Activated CD4-positive, alpha-beta T cell treated with anti-CD3 and anti-CD28 coated beads for 48 hours (primary cell): ENCODE results near the gene GRID2.

ENCODE experiments used
- DNase-seq: peaks from one replicate; pipeline ENCODE4 v3.0.0-alpha.2; 2020

Gene GRID2

GRCh38 chr4:93446038-93446437, 1142.3 kb downstream of the GRID2 start:
- DNase-seq: no peak

- DNase-seq: no peak
Observed at GRCh38 chr4:93448691-93449293, 1145.0 kb downstream of the GRID2 start.

GRCh38 chr4:93451954-93452353, 1148.2 kb downstream of the GRID2 start:
- no peak for DNase-seq

GRCh38 chr4:93461541-93461940, 1157.8 kb downstream of the GRID2 start:
- DNase-seq: no peak

GRCh38 chr4:93466446-93466845, 1162.7 kb downstream of the GRID2 start:
- DNase-seq: no peak

GRCh38 chr4:93467484-93468155, 1163.9 kb downstream of the GRID2 start:
- no peak for DNase-seq

- DNase-seq: no peak
Observed at GRCh38 chr4:93469560-93469959, 1165.8 kb downstream of the GRID2 start.

- no peak for DNase-seq
Observed at GRCh38 chr4:93475730-93476129, 1172.0 kb downstream of the GRID2 start.

GRCh38 chr4:93478805-93479204, 1175.0 kb downstream of the GRID2 start:
- no peak for DNase-seq

GRCh38 chr4:93480452-93480851, 1176.7 kb downstream of the GRID2 start:
- no peak for DNase-seq

- DNase-seq: no peak
Observed at GRCh38 chr4:93495346-93495745, 1191.6 kb downstream of the GRID2 start.

GRCh38 chr4:93501244-93501643, 1197.5 kb downstream of the GRID2 start:
- DNase-seq: no peak

GRCh38 chr4:93501946-93502345, 1198.2 kb downstream of the GRID2 start:
- no peak for DNase-seq

- DNase-seq: no peak
Observed at GRCh38 chr4:93502991-93503390, 1199.2 kb downstream of the GRID2 start.

- no peak for DNase-seq
Observed at GRCh38 chr4:93513851-93514250, 1210.1 kb downstream of the GRID2 start.

- no peak for DNase-seq
Observed at GRCh38 chr4:93515208-93515607, 1211.4 kb downstream of the GRID2 start.

- DNase-seq: no peak
Observed at GRCh38 chr4:93529692-93530372, 1226.1 kb downstream of the GRID2 start.

- DNase-seq: no peak
Observed at GRCh38 chr4:93532234-93532633, 1228.5 kb downstream of the GRID2 start.

GRCh38 chr4:93540562-93540961, 1236.8 kb downstream of the GRID2 start:
- DNase-seq: no peak

GRCh38 chr4:93561842-93562241, 1258.1 kb downstream of the GRID2 start:
- DNase-seq: no peak

- DNase-seq: no peak
Observed at GRCh38 chr4:93568758-93569157, 1265.0 kb downstream of the GRID2 start.

GRCh38 chr4:93573285-93573684, 1269.5 kb downstream of the GRID2 start:
- no peak for DNase-seq

- DNase-seq: no peak
Observed at GRCh38 chr4:93578942-93579341, 1275.2 kb downstream of the GRID2 start.

- DNase-seq: no peak
Observed at GRCh38 chr4:93605163-93605562, 1301.4 kb downstream of the GRID2 start.
